Adrenal gland (tissue), 5 donors: ENCODE measurements around the gene B3GNT8.

ENCODE experiments used
- CTCF ChIP-seq, 6 experiments: fragments of 450-650 bp in 4 of 6; fragments of 200-600 bp in 2 of 6; sonication (generic) in 1 of 6; IDR thresholded peaks; 1 replicate in 5 of 6; 2 replicates in 1 of 6; pipeline versions ENCODE4 v1.5.1 to v1.8.0; 2016 to 2021; ENCODE audit warnings: antibody characterized with exemption in 6 of 6, mild to moderate bottlenecking in 2 of 6, moderate library complexity in 1 of 6
- POLR2A ChIP-seq, 2 donors: fragments of 450-650 bp; IDR thresholded peaks; one replicate each; pipeline ENCODE4 v1.6.1; 2017; ENCODE audit warnings: antibody characterized with exemption in 2 of 2, mild to moderate bottlenecking in 2 of 2, moderate library complexity in 1 of 2
- donor health status: DM: no; HTN: no; CAD: no.

DNA sequence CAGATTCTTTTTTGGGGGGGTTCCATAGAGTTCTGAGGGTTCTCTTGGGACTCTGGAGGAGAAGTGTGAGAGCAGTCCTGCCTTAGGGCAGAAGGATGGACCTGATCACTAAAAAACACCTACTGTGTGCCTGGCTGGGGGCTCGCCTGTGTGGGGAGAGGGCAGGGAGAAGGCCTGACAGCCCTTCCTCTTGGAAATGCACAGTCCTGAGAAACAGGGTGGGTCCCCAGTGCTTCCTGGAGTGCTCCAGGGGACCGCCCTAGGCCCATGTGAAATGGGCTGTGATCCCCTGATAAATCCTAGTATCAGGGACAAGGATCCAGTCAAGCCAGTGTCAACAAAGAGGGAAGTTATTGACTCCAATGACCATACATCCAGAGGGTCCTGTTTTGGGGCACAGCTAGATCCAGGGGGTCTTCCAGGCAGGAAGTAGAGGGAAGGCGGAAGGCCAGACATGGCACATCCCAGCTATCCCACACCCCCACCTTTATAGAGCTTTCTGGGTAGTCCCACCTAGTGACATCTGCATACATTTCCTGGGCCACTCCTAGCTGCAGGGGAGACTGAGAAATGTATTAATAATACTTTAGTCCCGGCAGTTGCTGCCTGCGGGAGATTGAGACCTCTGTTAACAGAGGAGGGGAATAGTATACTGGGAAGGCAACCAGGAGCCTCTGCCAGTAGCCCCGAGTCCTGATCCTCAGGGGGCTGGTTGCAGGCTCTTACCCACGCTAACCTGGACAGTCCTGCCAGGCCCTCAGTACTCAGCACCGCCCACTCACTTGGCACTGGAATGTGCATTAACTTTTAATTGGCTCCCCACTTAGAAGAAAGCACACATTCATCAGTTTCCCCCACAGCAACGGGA is 15.8 kb downstream of the B3GNT8 start:
- TF ChIP-seq CTCF (IDR thresholded peaks at IDR 0.05): no peak
- no peak for TF ChIP-seq POLR2A (IDR thresholded peaks at IDR 0.05)
